NCI-H2107 treated with DMSO at 0.1 percent for 48 hours (cell line): ENCODE results near the gene TSPAN31.

ENCODE experiments used
- DNase-seq: peaks from one replicate; lab custom pipeline; 2025; ENCODE audit not compliant: unreplicated experiment; lab: John Stamatoyannopoulos, UW

Gene TSPAN31

GRCh38 chr12:57751788-57752667 lies 7.2 kb downstream of the TSPAN31 start, which contains the start of gene CDK4:
Gene CDK4, minus strand, starts transcription at chr12:57752310. Its CDS starts 593 bp downstream, at chr12:57751717.
- peak; percentile 98 for DNase-seq

- no peak for DNase-seq
Measured at GRCh38 chr12:57752668-57753000, 7.8 kb downstream of the TSPAN31 start.

DNA sequence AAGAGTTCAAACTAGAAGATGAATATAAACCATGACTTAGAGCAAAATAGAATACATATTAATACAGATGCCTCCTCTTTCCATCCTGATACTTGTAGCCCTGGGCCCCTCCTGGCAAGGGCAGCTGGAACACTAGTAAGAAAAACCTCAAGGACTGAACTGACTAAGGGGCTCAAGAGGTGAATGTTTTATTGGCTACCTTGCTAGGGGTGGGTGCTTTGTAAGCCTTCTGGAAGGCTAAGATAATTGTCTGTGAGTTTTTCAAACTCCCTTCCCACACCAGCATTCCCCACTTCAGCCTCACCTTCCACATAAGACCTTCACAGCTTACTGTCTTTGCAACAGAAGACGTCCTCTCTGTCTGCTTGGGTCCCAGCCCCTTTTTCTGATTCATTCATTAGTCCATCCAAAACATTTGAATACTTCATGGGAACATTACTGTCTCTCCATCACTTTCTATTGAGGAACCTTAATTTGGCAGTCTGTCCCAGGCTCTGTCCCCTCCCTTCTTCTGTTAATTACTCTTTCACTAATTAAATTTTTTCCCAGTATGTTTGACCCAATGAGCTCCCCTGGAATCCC lies 9.0 kb downstream of the TSPAN31 start:
- no peak for DNase-seq

- DNase-seq: peak; percentile 90
Measured at GRCh38 chr12:57754411-57755193, 9.8 kb downstream of the TSPAN31 start, which contains the start of gene MARCHF9. Gene MARCHF9, plus strand, starts transcription at chr12:57755103. Its CDS starts 426 bp downstream, at chr12:57755529.

DNA sequence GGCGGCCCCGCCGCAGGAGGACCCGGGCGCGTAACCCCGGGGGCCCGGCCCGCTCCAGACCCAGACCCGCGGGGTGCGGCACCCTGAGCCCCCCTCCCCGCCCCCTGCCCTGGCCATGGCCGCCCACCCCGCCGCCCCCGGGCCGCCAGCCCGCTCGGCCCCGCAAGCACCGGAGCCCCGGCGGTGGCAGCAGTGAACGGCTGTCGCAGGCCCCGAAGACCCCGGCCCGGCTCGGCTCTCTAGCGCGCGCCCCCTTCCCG lies 10.3 kb downstream of the TSPAN31 start:
- DNase-seq: no peak

DNA sequence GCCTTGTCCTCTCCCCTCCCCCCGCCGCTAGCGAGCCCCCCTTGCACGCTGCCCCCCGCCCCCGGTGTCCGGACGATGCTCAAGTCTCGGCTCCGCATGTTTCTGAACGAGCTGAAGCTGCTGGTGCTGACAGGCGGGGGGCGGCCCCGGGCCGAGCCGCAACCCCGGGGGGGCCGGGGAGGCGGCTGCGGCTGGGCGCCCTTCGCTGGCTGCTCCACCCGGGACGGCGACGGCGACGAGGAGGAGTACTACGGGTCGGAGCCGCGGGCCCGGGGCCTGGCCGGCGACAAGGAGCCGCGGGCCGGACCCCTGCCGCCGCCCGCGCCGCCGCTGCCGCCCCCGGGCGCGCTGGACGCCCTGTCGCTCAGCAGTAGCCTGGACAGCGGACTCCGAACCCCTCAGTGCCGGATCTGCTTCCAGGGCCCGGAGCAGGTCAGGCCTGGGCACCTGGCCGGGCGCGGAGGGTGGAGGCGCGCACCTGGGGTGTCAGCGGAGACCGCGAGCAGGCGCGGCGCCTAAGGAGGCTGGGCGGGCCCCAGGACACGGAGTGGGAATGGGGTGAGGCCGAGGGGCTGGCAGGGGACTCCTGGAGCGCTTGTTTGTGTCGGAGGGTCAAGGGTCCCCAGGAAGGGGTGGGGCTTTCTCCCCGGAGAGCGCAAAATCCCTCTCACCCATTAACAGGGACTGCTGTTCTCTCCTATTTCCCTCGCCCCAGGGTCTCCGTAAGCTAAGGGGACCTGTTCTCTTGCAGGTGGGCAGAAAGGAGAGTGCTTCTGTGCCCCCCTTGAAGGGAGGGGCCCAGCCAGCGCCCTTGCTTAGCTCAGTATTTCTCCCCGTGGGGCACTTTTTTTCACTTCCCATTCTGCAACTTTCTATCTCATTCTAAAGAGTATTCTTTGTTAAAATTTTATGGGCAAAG lies 10.9 kb downstream of the TSPAN31 start:
- no peak for DNase-seq

- DNase-seq: no peak
Measured at GRCh38 chr12:57756406-57757341, 11.8 kb downstream of the TSPAN31 start.

DNA sequence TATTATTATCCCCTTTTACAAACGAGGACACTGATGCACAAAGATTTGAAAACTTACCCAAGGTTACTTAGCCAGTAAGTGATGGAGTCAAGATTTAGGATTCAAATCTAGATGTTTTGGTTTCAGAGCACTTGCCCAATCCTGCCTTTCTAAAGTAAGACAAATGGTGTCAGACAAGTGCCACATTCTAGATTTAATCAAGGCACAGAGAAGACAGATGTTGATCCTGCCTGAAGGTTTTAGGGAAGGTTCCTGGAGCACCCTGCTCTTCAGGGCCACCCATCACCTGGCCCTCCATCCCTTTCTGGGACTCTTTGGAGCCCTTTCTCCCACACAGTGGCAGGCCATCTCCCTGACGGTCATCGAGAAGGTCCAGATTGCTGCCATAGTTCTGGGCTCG lies 12.9 kb downstream of the TSPAN31 start:
- DNase-seq: no peak

GRCh38 chr12:57758552-57759359 lies 13.9 kb downstream of the TSPAN31 start:
- DNase-seq: no peak

- no peak for DNase-seq
Measured at GRCh38 chr12:57759360-57759980, 14.6 kb downstream of the TSPAN31 start.

GRCh38 chr12:57760347-57760982 lies 15.6 kb downstream of the TSPAN31 start:
- DNase-seq: no peak

GRCh38 chr12:57761391-57761998 lies 16.7 kb downstream of the TSPAN31 start:
- no peak for DNase-seq

- DNase-seq: no peak
Measured at GRCh38 chr12:57762463-57762862, 17.6 kb downstream of the TSPAN31 start.

GRCh38 chr12:57763881-57764661 lies 19.2 kb downstream of the TSPAN31 start:
- no peak for DNase-seq

- DNase-seq: no peak
Measured at GRCh38 chr12:57764662-57765002, 19.8 kb downstream of the TSPAN31 start.

DNA sequence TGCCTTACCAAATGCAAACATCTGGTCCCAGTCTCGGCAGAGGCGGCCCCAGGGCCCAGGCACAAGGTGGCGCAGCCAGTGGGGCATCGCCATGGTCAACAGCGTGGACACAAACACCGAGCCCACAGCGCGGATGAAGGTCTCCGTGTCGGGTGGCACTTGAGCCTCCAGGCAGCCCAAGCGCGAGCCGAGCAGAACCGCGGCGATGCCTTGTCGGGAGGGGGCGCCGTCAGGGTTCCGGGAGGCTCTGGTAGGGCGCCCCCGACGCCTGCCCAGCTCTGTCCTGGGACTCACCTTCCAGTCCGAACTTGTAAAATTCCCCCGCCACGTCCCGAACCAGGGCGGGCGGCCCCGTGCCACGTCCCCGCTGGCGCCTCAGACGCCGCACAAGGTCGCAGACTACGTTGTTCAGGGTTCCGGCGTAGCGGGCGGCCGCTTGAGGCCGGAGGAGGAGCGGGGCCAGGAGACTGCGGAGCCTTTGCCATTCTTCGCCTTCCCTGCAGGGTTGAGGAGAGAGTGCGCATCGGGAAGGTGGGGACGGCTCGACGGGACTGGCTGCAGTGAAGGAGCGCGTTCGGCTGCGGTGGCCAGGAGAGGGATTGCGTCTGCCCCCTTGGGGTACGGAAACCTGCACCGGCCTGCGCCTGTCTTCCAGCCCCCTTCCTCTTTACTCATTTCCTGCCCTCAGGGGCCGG lies 20.3 kb downstream of the TSPAN31 start:
- no peak for DNase-seq
